HEK293T (cell line): ENCODE data around the gene RABAC1.

Experiments
- BHLHE40 ChIP-seq: fragments of 450-650 bp; IDR thresholded peaks from 2 replicates; pipeline ENCODE4 v1.6.1; 2016; ENCODE audit warnings: mild to moderate bottlenecking, moderate library complexity, borderline replicate concordance
- CTBP1 ChIP-seq: fragments of 450-650 bp; IDR thresholded peaks from 2 replicates; pipeline ENCODE4 v1.6.1; 2016; ENCODE audit warnings: borderline replicate concordance
- FOXA1 ChIP-seq: fragments of 450-650 bp; IDR thresholded peaks from 2 replicates; pipeline ENCODE4 v1.6.1; 2016; ENCODE audit warnings: mild to moderate bottlenecking
- FOXK2 ChIP-seq: fragments of 450-650 bp; IDR thresholded peaks from 2 replicates; pipeline ENCODE4 v1.6.1; 2016; ENCODE audit warnings: mild to moderate bottlenecking
- FOXM1 ChIP-seq: fragments of 450-650 bp; IDR thresholded peaks from 2 replicates; pipeline ENCODE4 v1.6.1; 2017; ENCODE audit warnings: mild to moderate bottlenecking, borderline replicate concordance
- HDGF ChIP-seq: fragments of 450-650 bp; IDR thresholded peaks from 2 replicates; pipeline ENCODE4 v1.6.1; 2017; ENCODE audit warnings: antibody characterized with exemption, borderline replicate concordance
- L3MBTL2 ChIP-seq: fragments of 450-650 bp; conservative IDR thresholded peaks from 2 replicates; pipeline ENCODE4 v1.6.1; 2016; ENCODE audit warnings: mild to moderate bottlenecking
- LEF1 ChIP-seq: fragments of 450-650 bp; IDR thresholded peaks from 2 replicates; pipeline ENCODE4 v1.6.1; 2017; ENCODE audit warnings: mild to moderate bottlenecking, borderline replicate concordance
- NFRKB ChIP-seq: fragments of 450-650 bp; IDR thresholded peaks from 2 replicates; pipeline ENCODE4 v1.6.1; 2016; ENCODE audit warnings: mild to moderate bottlenecking, moderate library complexity
- SP1 ChIP-seq: fragments of 450-650 bp; IDR thresholded peaks from 2 replicates; pipeline ENCODE4 v1.6.1; 2017
- SUZ12 ChIP-seq: fragments of 450-650 bp; IDR thresholded peaks from 2 replicates; pipeline ENCODE4 v1.6.1; 2016; ENCODE audit warnings: mild to moderate bottlenecking
- TARDBP ChIP-seq: fragments of 450-650 bp; IDR thresholded peaks from 2 replicates; pipeline ENCODE4 v1.6.1; 2016
- ZNF384 ChIP-seq: fragments of 450-650 bp; IDR thresholded peaks from 2 replicates; pipeline ENCODE4 v1.6.1; 2016
- TF ChIP-seq, protein P1 (sequence below): fragments of 450-650 bp; IDR thresholded peaks from 2 replicates; pipeline ENCODE4 v1.6.1; 2016

DNA sequence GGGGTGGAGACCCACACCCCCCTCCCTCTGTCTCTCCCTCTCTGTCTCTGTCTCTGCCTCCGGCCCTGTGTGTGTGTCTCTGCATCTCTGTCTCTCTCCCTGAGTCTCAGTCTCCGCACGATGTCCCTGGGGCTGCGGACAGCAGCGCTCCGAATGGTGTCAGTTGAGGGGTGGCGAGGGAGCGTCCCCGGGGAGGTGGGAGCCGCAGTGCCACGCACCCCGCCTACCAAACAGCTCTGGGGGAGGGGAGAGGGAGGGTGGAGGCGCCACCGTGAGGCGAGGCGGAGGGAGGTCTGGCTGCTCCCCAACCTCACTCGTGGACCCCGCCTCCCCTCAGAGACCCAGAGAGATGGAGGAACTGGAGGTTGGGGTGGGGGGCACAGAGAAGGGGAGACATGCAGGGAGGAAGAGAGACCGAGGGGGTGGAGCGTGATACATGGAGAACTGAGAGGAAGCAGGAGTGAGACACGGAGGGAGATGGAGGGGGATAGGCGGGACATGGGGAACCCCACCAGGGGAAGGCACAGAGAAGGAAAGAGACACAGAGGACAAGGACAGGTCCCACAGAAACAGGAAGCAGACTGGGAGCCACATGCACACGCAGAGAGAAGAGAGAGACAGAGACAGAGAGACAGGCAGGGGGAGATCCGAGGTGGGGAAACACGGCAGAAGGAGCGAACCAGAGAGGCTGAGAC lies 38.1 kb downstream of the RABAC1 start:
- no peak for TF ChIP-seq FOXM1
- TF ChIP-seq SUZ12 = no peak
- no peak for TF ChIP-seq NFRKB
- TF ChIP-seq BHLHE40 = no peak
- TF ChIP-seq, protein P1, sequence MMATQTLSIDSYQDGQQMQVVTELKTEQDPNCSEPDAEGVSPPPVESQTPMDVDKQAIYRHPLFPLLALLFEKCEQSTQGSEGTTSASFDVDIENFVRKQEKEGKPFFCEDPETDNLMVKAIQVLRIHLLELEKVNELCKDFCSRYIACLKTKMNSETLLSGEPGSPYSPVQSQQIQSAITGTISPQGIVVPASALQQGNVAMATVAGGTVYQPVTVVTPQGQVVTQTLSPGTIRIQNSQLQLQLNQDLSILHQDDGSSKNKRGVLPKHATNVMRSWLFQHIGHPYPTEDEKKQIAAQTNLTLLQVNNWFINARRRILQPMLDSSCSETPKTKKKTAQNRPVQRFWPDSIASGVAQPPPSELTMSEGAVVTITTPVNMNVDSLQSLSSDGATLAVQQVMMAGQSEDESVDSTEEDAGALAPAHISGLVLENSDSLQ = no peak
- TF ChIP-seq SP1 = no peak
- TF ChIP-seq FOXA1 = no peak
- no peak for TF ChIP-seq FOXK2
- TF ChIP-seq L3MBTL2 = no peak
- TF ChIP-seq TARDBP = no peak
- no peak for TF ChIP-seq LEF1
- no peak for TF ChIP-seq HDGF
- TF ChIP-seq ZNF384 = no peak
- TF ChIP-seq CTBP1 = no peak
